ENCODE data around the gene ATF7IP2. TPM values are rescaled to one million over a fixed set of nuclear protein-coding genes. Genes with fewer than 3 reads are reported as not detected.
"Not testable (repeated sequence)": the region's sequence is repeated elsewhere in the genome, so short reads cannot be mapped to it uniquely, and the experiment has no call there.

ATF7IP2 gene
- total RNA-seq, 6 donors from 2014 or later, result 4.2 to 13.6 (median 10.2) TPM

GRCh38 chr16:10356870-10357842 lies 28.7 kb upstream of the ATF7IP2 start:
- H3K27me3 ChIP-seq, result no peaks in the 10 kb centered on the region
- TF ChIP-seq EP300 (IDR thresholded peaks at IDR 0.05) (no peak), POLR2A (IDR thresholded peaks at IDR 0.05) (no peak), CTCF (IDR thresholded peaks at IDR 0.05) (no peak), POLR2AphosphoS5 (IDR thresholded peaks at IDR 0.05) (no peak)
- DNase-seq (no peak), ATAC-seq (ENCODE audit: low FRiP score in 2 of 2) (no peak)
- no peaks in the 10 kb centered on the region for H3K36me3 ChIP-seq
- no peak overlapping the region for H3K4me3 ChIP-seq
- no peaks in the 10 kb centered on the region for H3K4me1 ChIP-seq
- no peak overlapping the region for H3K27ac ChIP-seq
- 83 to 88% methylated on average over 11 of the region's 11 CpGs for WGBS, 2 donors
- no peaks in the 10 kb centered on the region for H3K9me3 ChIP-seq

GRCh38 chr16:10361747-10362076 lies 24.1 kb upstream of the ATF7IP2 start:
- not testable (repeated sequence) for H3K36me3 ChIP-seq; H3K4me3 ChIP-seq; H3K27ac ChIP-seq; H3K27me3 ChIP-seq; ATAC-seq (ENCODE audit: low FRiP score in 2 of 2); DNase-seq; H3K4me1 ChIP-seq; H3K9me3 ChIP-seq
- 92 to 97% methylated on average over 8 of the region's 8 CpGs for WGBS, 2 donors

GRCh38 chr16:10362077-10362863 lies 23.6 kb upstream of the ATF7IP2 start:
- H3K27me3 ChIP-seq, result no peaks in the 10 kb centered on the region
- H3K36me3 ChIP-seq, result no peaks in the 10 kb centered on the region
- DNase-seq (no peak), ATAC-seq (ENCODE audit: low FRiP score in 2 of 2) (no peak)
- no peaks in the 10 kb centered on the region for H3K9me3 ChIP-seq
- H3K27ac ChIP-seq, result no peak overlapping the region
- no peaks in the 10 kb centered on the region for H3K4me1 ChIP-seq
- no peak overlapping the region for H3K4me3 ChIP-seq
- no peak for TF ChIP-seq POLR2A (IDR thresholded peaks at IDR 0.05)
- TF ChIP-seq EP300 (IDR thresholded peaks at IDR 0.05), result no peak
- TF ChIP-seq CTCF (IDR thresholded peaks at IDR 0.05), result no peak
- TF ChIP-seq POLR2AphosphoS5 (IDR thresholded peaks at IDR 0.05), result no peak
- 54 to 62% methylated on average over 9 of the region's 9 CpGs for WGBS, 2 donors

- not testable (repeated sequence) for H3K27ac ChIP-seq; ATAC-seq (ENCODE audit: low FRiP score in 2 of 2)
- 86 to 90% methylated on average over 4 of the region's 4 CpGs for WGBS, 2 donors
Measured at GRCh38 chr16:10362864-10363197, 23.0 kb upstream of the ATF7IP2 start.

GRCh38 chr16:10366619-10367018 lies 19.2 kb upstream of the ATF7IP2 start:
- not testable (repeated sequence) for H3K9me3 ChIP-seq; H3K27ac ChIP-seq; H3K4me1 ChIP-seq; ATAC-seq (ENCODE audit: low FRiP score in 2 of 2); H3K4me3 ChIP-seq; H3K27me3 ChIP-seq; DNase-seq; H3K36me3 ChIP-seq
- 93 to 95% methylated on average over 6 to 8 of the region's 8 CpGs for WGBS, 2 donors

More at GRCh38 chr16:10362864-10363197, 23.0 kb upstream of the ATF7IP2 start:
- not testable (repeated sequence) for DNase-seq, H3K27me3 ChIP-seq, H3K4me1 ChIP-seq, H3K4me3 ChIP-seq, H3K36me3 ChIP-seq, H3K9me3 ChIP-seq

GRCh38 chr16:10367616-10368188 lies 18.2 kb upstream of the ATF7IP2 start:
- TF ChIP-seq CTCF (IDR thresholded peaks at IDR 0.05) (no peak), EP300 (IDR thresholded peaks at IDR 0.05) (no peak), POLR2AphosphoS5 (IDR thresholded peaks at IDR 0.05) (no peak), POLR2A (IDR thresholded peaks at IDR 0.05) (no peak)
- Histone ChIP-seq H3K4me1 (no peaks in the 10 kb centered on the region), H3K4me3 (no peak overlapping the region), H3K27me3 (no peaks in the 10 kb centered on the region), H3K36me3 (no peaks in the 10 kb centered on the region), H3K9me3 (peaks cover 0 to 5% (median 0%) of the 10 kb centered on the region in 4 donors), H3K27ac (no peak overlapping the region)
- ATAC-seq (ENCODE audit: low FRiP score in 2 of 2) (no peak), DNase-seq (no peak)
- WGBS, 2 donors, result 88 to 95% methylated on average over 5 of the region's 5 CpGs
